GM12891 (cell line): ENCODE measurements around the gene HECTD4.
"Not testable (repeated sequence)": the region's sequence is repeated elsewhere in the genome, so short reads cannot be mapped to it uniquely, and the experiment has no call there.

Experiments
- DNase-seq: peaks from one replicate; pipeline ENCODE4 v3.0.0; 2011; ENCODE audit warnings: low spot score; ENCODE audit not compliant: insufficient read length
- FAIRE-seq: peaks from 2 replicates; lab custom pipeline; 2011; peaks lifted over from hg19 to GRCh38; lab: Jason Lieb, UNC
- PAX5 ChIP-seq: IDR thresholded peaks from 2 replicates; pipeline ENCODE4 v1.6.1; 2011; ENCODE audit warnings: low read length, moderate library complexity, mild to moderate bottlenecking; ENCODE audit not compliant: insufficient read depth, severe bottlenecking
- POLR2A ChIP-seq: IDR thresholded peaks from 2 replicates; pipeline ENCODE4 v1.6.1; 2011; ENCODE audit warnings: low read depth, low read length, control low read depth
- POLR2AphosphoS5 ChIP-seq: IDR thresholded peaks from 2 replicates; pipeline ENCODE4 v1.6.1; 2011; ENCODE audit warnings: low read depth, low read length, control low read depth
- POU2F2 ChIP-seq: IDR thresholded peaks from 2 replicates; pipeline ENCODE4 v1.6.1; 2011; ENCODE audit warnings: low read depth, mild to moderate bottlenecking, control low read depth, low read length, moderate library complexity
- SPI1 ChIP-seq: IDR thresholded peaks from 2 replicates; pipeline ENCODE4 v1.6.1; 2011; ENCODE audit warnings: low read depth, low read length, control low read depth
- TAF1 ChIP-seq: IDR thresholded peaks from 2 replicates; pipeline ENCODE4 v1.6.1; 2011; ENCODE audit warnings: low read depth, low read length, control low read depth

The HECTD4 gene

GRCh38 chr12:112342587-112342986, 39.6 kb downstream of the HECTD4 start:
- TF ChIP-seq POLR2AphosphoS5 = no peak
- DNase-seq (no peak), FAIRE-seq (no peak)

- TF ChIP-seq SPI1 (no peak), POLR2AphosphoS5 (no peak), PAX5 (no peak), TAF1 (no peak), POU2F2 (no peak), POLR2A (no peak)
- FAIRE-seq = no peak
Measured at GRCh38 chr12:112341046-112341825, 41.0 kb downstream of the HECTD4 start.

GRCh38 chr12:112340230-112340629, 42.0 kb downstream of the HECTD4 start:
- TF ChIP-seq POLR2AphosphoS5 (no peak), TAF1 (no peak)
- DNase-seq (no peak), FAIRE-seq (no peak)

More at GRCh38 chr12:112341046-112341825, 41.0 kb downstream of the HECTD4 start:
- DNase-seq = no peak

DNA sequence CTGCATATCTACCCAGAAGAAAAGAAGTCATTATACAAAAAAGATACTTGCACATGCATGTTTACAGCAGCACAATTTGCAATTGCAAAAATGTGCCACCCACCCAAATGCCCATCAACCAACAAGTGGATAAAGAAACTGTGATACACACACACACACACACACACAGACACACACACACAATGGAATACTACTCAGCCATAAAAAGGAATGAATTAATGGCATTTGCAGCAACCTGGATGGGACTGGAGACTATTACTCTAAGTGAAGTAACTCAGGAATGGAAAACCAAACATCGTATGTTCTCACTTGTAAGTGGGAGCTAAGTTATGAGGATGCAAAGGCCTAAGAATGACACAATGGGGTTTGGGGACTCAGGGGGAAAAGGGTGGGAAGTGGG, 47.2 kb downstream of the HECTD4 start:
- not testable (repeated sequence) for DNase-seq
- FAIRE-seq = peak; percentile 16

DNA sequence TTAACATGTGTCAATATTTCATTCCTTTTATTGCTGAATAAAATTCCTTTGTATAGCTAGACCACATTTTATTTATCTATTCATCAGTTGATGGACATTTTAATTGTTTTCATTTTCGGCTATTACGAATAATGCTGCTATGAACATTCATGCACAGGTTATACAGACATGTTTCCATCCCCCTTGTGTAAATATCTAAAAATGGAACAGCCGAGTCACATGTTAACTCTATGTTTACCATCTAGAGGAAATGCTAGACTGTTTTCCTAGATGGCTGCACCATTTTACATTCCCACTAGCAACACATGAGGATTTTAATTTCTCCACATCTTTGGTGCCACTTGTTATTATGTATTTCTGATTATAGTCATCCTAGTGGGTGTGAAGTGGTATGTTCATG, 49.2 kb downstream of the HECTD4 start:
- peak; percentile 71 for FAIRE-seq
- DNase-seq = no peak
- no peak for TF ChIP-seq SPI1
- no peak for TF ChIP-seq POLR2AphosphoS5
- TF ChIP-seq POU2F2 = no peak
- TF ChIP-seq POLR2A = no peak
- TF ChIP-seq TAF1 = no peak
- TF ChIP-seq PAX5 = no peak

- FAIRE-seq = no peak
- no peak for DNase-seq
- TF ChIP-seq TAF1 (no peak), PAX5 (no peak), POLR2A (no peak), POU2F2 (no peak), POLR2AphosphoS5 (no peak), SPI1 (no peak)
Measured at GRCh38 chr12:112331886-112332285, 50.3 kb downstream of the HECTD4 start.

DNA sequence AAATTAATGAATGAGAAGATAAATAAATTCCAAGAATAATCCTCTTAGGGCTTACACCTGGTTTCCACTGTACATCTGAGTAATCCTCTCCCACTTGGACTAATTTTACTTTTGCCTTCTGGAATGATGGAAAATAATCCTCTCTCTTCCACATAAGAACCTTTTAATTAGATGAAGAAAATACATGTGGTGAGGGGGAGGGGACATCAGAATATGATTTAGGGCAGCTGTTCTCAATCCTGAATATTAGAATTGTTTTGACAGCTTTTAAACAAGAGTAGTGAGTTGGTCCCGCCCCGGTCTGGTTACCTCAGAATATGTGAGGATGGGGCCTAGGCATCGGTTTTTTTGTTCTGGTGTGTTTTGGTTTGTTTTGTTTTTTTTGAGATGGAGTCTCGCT, 51.5 kb downstream of the HECTD4 start:
- FAIRE-seq = no peak
- TF ChIP-seq POLR2A (no peak), SPI1 (no peak), POU2F2 (no peak), PAX5 (no peak), POLR2AphosphoS5 (no peak), TAF1 (no peak)
- DNase-seq = no peak

DNA sequence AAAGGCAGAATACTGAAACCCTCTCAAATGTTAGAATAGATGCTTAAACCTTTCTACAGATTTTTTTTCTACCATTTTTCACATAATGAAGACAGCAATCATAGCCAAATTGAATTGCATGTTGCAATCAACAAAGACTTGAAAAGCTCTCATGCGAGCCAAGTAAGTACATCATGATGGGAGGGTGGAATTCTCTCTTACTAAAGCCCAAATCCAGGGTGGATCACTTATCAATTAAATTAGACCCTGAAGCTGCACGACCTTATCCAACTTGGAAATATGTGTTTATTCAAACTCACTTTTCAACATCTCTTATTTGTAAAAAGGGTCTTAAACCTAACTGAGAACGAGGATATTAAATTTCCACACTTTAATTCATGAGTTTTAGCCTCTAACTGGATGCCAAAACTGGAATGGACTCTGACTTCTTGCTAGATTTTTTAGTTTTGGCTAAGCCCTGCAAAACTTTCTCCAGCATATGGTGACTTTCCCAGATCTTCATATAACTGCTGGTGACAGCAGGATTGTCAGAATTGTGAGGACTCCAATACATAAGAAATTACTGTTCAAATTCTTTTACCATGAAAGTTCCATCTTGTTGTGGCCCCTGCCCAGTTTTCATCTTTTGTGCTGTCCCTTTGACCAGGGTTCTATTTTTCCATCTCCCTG, 53.6 kb downstream of the HECTD4 start:
- no peak for FAIRE-seq
- no peak for DNase-seq
- TF ChIP-seq TAF1 = no peak
- no peak for TF ChIP-seq SPI1
- TF ChIP-seq PAX5 = no peak
- no peak for TF ChIP-seq POLR2A
- TF ChIP-seq POLR2AphosphoS5 = no peak
- no peak for TF ChIP-seq POU2F2

DNA sequence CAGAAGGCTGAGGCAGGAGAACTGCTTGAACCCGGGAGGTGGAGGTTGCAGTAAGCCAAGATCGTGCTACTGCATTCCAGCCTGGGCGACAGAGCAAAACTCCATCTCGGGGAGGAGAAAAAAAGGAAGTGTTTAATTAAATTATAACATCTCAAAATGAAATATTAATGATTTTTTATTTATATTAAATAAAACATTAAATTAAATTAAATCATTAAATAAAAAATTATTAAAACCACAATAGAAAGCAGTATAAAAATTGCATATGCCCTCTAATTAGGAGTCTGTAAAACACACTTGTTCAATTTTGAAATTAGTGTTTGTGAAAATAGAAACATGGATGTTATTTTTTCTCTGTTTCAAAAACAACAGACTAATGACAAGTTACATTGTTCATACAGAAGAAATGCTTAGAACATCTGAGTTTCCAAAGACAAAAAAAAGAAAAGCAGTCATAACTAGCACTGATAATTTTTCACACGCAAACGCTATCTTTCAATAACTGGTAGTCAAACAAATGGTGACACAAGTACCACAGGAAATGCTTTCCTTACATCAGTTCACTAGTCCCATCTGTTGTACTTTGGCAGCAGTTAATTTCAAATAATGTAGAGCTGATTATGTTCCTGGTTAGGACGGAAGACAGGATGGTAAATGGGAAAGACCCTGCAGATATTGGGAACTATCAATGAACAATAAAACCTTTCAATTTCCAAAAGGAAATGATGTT, 54.9 kb downstream of the HECTD4 start:
- DNase-seq (no peak), FAIRE-seq (peak; percentile 81)
- TF ChIP-seq POLR2A (no peak), POU2F2 (no peak), SPI1 (no peak), TAF1 (no peak), PAX5 (no peak), POLR2AphosphoS5 (no peak)

- FAIRE-seq = no peak
- no peak for DNase-seq
- TF ChIP-seq PAX5 (no peak), POLR2AphosphoS5 (no peak), POU2F2 (no peak), SPI1 (no peak), TAF1 (no peak), POLR2A (no peak)
Measured at GRCh38 chr12:112325622-112326207, 56.5 kb downstream of the HECTD4 start.
